ENCODE results near the gene CAMK4. TPM values are rescaled to one million over a fixed set of nuclear protein-coding genes. Genes with fewer than 3 reads are reported as not detected.

CAMK4 gene
- 1.3 and 3.2 TPM in 2 replicates for total RNA-seq

DNA sequence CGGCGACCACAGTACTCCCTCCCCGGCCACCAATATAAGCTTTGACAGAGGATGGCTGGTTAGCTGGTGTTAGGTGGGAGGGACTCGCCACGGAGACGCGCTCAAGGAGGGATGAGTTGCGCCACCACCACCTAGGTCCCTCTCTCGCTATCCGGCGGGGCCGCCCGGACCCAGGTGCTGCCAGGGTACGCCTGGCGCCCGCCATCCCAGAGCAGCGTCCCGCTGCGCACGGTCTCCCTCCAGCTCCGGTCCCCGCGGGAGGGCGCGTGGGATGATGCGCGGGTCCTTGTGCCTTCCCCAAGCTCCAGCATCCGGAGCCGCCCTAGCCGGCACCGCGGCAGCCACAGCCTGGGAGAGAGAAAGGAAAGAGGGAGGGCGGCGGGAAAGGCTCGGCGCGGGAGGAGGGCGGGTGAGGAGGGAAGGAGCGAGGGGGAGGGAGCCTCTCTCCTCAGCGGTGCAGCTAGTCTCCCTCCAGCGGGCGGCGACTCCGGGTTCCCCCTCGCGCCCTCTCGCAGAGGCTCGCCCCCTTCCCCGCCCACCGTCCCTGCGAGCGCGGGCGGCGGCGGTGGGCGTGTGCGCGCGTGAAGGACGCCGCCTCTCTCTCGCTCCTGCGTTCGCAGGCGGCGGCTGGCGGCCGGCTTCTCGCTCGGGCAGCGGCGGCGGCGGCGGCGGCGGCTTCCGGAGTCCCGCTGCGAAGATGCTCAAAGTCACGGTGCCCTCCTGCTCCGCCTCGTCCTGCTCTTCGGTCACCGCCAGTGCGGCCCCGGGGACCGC is at the start of gene CAMK4:
Gene CAMK4 (plus strand): TSS at position 598 of the 774 bp plus-strand sequence. CDS start 100 bp downstream, at position 698.
- peak; percentile 64 for DNase-seq (ENCODE audit: low read depth)
- no peak for TF ChIP-seq CTCF (IDR thresholded peaks at IDR 0.05; ENCODE audit: insufficient read depth, low read depth, low read length)
- peak within 1 kb of the TSS; percentile 61 for H3K4me3 ChIP-seq (ENCODE audit: low read depth, low read length)

GRCh38 chr5:111183064-111183463 is 41.1 kb upstream of the CAMK4 start:
- no peak overlapping the region for H3K4me3 ChIP-seq (ENCODE audit: low read depth, low read length)
- no peak for TF ChIP-seq CTCF (IDR thresholded peaks at IDR 0.05; ENCODE audit: insufficient read depth, low read depth, low read length)
- DNase-seq (ENCODE audit: low read depth) = no peak

- DNase-seq (ENCODE audit: low read depth) = no peak
- no peak overlapping the region for H3K4me3 ChIP-seq (ENCODE audit: low read depth, low read length)
- no peak for TF ChIP-seq CTCF (IDR thresholded peaks at IDR 0.05; ENCODE audit: insufficient read depth, low read depth, low read length)
Measured at GRCh38 chr5:111187079-111187478, 37.1 kb upstream of the CAMK4 start.

DNA sequence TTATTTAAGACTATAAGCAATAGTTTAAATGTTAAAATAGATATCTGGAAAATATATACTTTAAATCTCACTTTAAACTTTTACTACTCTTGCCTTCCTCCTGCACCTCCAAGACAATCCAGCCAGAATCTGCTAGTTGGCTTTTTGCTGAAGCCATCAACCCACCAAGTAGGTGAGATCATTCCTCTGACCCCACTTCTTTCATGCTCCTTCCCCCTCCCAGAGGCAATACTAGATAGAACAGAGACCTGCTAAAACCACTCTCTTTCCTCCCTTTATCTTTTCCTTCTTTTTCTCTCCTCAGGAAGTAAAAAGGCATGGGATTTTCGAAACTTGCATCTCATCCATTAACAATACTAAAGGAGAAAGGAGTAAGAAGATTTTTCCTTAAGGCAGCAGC is 30.1 kb upstream of the CAMK4 start:
- no peak for DNase-seq (ENCODE audit: low read depth)
- no peak overlapping the region for H3K4me3 ChIP-seq (ENCODE audit: low read depth, low read length)
- TF ChIP-seq CTCF (IDR thresholded peaks at IDR 0.05; ENCODE audit: insufficient read depth, low read depth, low read length) = no peak

DNA sequence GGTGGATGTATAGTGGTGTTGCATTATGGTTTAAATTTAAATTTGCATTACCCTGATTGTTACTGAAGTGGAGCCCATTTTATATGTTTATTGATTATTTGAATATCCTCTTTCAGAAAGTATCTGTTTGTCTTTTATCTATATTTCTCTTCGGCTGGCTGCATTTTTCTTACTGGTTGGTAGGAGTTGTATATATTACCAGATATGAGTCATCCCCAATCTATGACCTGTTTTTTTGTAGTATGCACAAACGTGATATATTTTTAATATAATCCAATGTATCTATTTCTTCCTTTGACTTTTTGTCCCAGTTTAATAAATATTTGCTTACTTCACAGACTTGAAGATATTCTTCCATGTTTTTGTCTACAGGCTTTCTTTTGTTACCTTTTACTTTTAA is 29.3 kb upstream of the CAMK4 start:
- no peak overlapping the region for H3K4me3 ChIP-seq (ENCODE audit: low read depth, low read length)
- no peak for DNase-seq (ENCODE audit: low read depth)
- no peak for TF ChIP-seq CTCF (IDR thresholded peaks at IDR 0.05; ENCODE audit: insufficient read depth, low read depth, low read length)

GRCh38 chr5:111197523-111197922 is 26.7 kb upstream of the CAMK4 start:
- TF ChIP-seq CTCF (IDR thresholded peaks at IDR 0.05; ENCODE audit: insufficient read depth, low read depth, low read length) = no peak
- no peak overlapping the region for H3K4me3 ChIP-seq (ENCODE audit: low read depth, low read length)
- peak; percentile 11 for DNase-seq (ENCODE audit: low read depth)

All from fibroblast of villous mesenchyme (primary cell).